ENCODE results near the gene MYL7. TPM values are rescaled to one million over a fixed set of nuclear protein-coding genes. Genes with fewer than 3 reads are reported as not detected.
A peak's percentile ranks its signal among the peaks of the same experiment; 100 is the strongest.
"Not testable (repeated sequence)": the region's sequence is repeated elsewhere in the genome, so short reads cannot be mapped to it uniquely, and the experiment has no call there.

The MYL7 gene
- total and polyA plus RNA-seq, 9 donors = 0.70 to 13.0 (median 6.8) TPM

DNA sequence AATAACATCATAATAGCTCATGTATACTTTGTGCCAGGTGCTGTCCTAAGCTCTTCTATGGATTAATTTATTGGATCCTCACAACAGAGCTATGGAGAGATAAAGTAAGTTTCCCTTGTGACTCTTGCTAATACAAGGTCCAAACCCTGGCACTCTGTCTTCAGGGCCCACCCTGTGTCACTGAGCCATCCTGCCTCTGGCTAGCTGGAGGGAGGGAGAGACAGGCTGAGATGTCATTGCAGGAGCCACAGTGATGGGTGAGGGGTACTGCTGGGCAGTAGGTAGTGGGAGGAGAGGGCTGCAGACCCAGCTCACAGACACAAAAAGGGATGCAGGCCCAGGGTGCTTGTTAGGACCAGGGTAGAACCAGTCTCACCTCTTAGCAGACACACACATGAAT is 31.2 kb upstream of the MYL7 start:
- no peak overlapping the region for H3K27ac ChIP-seq (ENCODE audit: low read length)
- H3K36me3 ChIP-seq (ENCODE audit: control insufficient read depth, insufficient read depth, low read length) = no peaks in the 10 kb centered on the region
- H3K4me3 ChIP-seq (ENCODE audit: low read length) = no peak overlapping the region
- peaks cover 4% of the 10 kb centered on the region for H3K27me3 ChIP-seq (ENCODE audit: control insufficient read depth, insufficient read depth, low read length)
- no peak for DNase-seq
- no peaks in the 10 kb centered on the region for H3K4me1 ChIP-seq (ENCODE audit: control insufficient read depth, insufficient read depth, low read length)
- no peaks in the 10 kb centered on the region for H3K9me3 ChIP-seq (replicated peaks; ENCODE audit: control insufficient read depth, low read depth, low read length)

DNA sequence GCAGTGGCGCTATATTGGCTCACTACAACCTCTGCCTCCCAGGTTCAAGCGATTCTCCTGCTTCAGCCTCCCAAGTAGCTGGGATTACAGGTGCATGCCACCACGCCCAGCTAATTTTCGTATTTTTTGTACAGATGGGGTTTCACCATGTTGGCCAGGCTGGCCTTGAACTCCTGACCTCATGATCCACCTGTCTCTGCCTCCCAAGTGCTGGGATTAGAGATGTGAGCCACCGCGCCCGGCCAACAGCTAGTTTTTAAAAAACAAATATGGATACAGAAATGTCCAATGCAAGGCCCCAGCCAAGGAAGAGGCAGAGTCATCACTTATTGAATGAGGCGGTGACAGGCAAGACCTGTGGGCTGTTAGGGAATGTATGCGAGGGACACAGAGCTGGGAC is 30.8 kb upstream of the MYL7 start:
- not testable (repeated sequence) for H3K4me3 ChIP-seq (ENCODE audit: low read length); DNase-seq; H3K9me3 ChIP-seq (replicated peaks; ENCODE audit: control insufficient read depth, low read depth, low read length); H3K27ac ChIP-seq (ENCODE audit: low read length); H3K4me1 ChIP-seq (ENCODE audit: control insufficient read depth, insufficient read depth, low read length); H3K27me3 ChIP-seq (ENCODE audit: control insufficient read depth, insufficient read depth, low read length); H3K36me3 ChIP-seq (ENCODE audit: control insufficient read depth, insufficient read depth, low read length)
- 88% methylated on average over 3 of the region's 9 CpGs for WGBS (ENCODE audit: insufficient coverage)

DNA sequence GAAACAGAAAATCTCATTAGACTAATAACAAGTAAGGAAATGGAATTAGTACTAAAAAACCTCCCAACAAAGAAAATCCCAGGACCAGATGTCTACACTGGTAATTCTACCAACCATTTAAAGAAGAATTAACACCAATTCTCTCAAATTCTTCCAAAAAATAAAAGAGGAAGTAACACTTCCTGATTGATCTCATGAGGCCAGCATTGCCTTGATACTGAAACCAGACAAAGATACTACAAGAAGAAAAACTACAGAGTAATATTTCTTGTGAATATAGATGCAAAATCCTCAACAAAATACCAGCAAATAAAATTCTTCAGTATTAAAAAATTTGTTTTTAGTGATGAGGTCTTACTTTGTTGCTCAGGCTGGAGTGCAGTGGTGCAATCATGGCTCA is 26.8 kb upstream of the MYL7 start:
- Histone ChIP-seq H3K4me3 (ENCODE audit: low read length) (no peak overlapping the region), H3K36me3 (ENCODE audit: control insufficient read depth, insufficient read depth, low read length) (no peaks in the 10 kb centered on the region), H3K4me1 (ENCODE audit: control insufficient read depth, insufficient read depth, low read length) (peaks cover 5% of the 10 kb centered on the region), H3K27ac (ENCODE audit: low read length) (no peak overlapping the region), H3K9me3 (replicated peaks; ENCODE audit: control insufficient read depth, low read depth, low read length) (no peaks in the 10 kb centered on the region), H3K27me3 (ENCODE audit: control insufficient read depth, insufficient read depth, low read length) (peaks cover 2% of the 10 kb centered on the region)
- no peak for DNase-seq

DNA sequence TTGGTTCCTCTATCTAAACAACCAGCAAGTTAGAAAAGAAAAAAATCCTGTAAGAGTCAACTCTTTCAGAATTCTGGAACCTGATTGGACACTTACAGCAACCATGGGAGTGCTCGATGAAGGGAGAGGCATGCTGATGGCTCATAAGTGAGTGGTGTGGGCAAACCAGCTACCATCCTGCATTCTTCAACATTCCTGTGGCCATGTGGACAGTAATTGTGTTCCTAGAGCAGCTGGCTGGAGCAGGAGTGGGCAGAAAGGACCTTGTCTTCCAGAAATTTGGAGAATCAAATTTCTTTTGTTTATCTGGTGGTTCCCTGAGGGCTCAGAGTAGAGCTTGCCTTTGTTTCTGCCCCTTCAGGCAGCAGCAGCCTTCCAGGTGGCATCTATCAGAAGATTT is 22.5 kb upstream of the MYL7 start:
- no peaks in the 10 kb centered on the region for H3K9me3 ChIP-seq (replicated peaks; ENCODE audit: control insufficient read depth, low read depth, low read length)
- H3K36me3 ChIP-seq (ENCODE audit: control insufficient read depth, insufficient read depth, low read length) = no peaks in the 10 kb centered on the region
- H3K27me3 ChIP-seq (ENCODE audit: control insufficient read depth, insufficient read depth, low read length) = no peaks in the 10 kb centered on the region
- no CpG with 5 or more reads among the region's 1 CpG for WGBS (ENCODE audit: insufficient coverage)
- DNase-seq = no peak
- H3K27ac ChIP-seq (ENCODE audit: low read length) = no peak overlapping the region
- no peak overlapping the region for H3K4me3 ChIP-seq (ENCODE audit: low read length)
- H3K4me1 ChIP-seq (ENCODE audit: control insufficient read depth, insufficient read depth, low read length) = peaks cover 21% of the 10 kb centered on the region

DNA sequence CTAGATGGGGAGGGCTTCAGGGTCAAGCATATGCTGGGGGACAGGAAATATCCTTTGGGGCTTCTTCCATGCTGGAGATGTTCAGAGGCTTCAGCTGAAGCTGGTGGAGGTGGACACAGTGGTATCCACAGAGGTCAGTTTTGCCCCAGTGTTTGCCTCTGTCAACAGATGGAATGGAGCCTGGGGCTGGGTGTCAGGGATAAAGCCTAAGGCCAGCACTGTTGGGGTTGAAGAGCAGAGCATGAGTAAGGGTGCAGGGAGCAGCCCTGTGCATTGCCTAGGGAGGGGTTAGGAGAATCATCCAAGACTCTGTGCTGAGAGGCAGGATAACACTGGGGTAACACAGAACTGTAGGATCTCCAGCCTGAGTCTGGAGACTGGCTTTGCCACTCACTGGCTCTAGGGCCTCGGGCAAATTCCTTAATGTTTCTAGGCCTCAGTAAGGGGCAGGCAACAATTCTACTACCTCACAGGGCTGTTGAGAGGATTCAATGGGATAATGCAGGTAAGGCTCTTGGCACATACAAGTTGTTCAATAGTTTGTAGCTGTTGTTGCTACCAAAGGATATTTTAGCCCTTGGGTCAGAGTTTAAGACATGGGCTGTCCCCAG is 21.8 kb upstream of the MYL7 start:
- Histone ChIP-seq H3K36me3 (ENCODE audit: control insufficient read depth, insufficient read depth, low read length) (no peaks in the 10 kb centered on the region), H3K4me1 (ENCODE audit: control insufficient read depth, insufficient read depth, low read length) (peaks cover 28% of the 10 kb centered on the region), H3K27ac (ENCODE audit: low read length) (no peak overlapping the region), H3K27me3 (ENCODE audit: control insufficient read depth, insufficient read depth, low read length) (no peaks in the 10 kb centered on the region), H3K9me3 (replicated peaks; ENCODE audit: control insufficient read depth, low read depth, low read length) (no peaks in the 10 kb centered on the region), H3K4me3 (ENCODE audit: low read length) (no peak overlapping the region)
- 60% methylated on average over 1 of the region's 1 CpG for WGBS (ENCODE audit: insufficient coverage)
- no peak for DNase-seq

DNA sequence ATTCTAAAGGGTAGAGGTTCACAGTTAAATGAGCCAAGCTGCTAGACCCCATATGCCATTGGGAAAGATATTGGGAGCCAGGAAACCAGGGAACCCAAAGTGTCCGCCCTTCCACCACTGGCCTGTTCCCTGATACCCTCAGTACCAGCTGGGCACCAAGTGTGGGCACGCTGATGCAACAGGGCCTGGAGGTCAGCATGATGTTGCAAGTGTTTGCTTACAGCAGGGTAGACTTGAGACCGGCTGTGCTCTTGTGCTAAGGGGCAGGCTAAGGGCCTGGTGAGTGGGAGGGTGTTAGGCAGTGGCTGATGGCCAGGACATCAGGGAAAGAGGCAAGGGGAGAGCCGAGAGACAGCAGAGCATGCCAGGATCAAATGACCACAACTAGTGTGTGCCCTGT is 21.0 kb upstream of the MYL7 start:
- 66% methylated on average over 4 of the region's 4 CpGs for WGBS (ENCODE audit: insufficient coverage)
- Histone ChIP-seq H3K4me1 (ENCODE audit: control insufficient read depth, insufficient read depth, low read length) (peaks cover 36% of the 10 kb centered on the region), H3K4me3 (ENCODE audit: low read length) (no peak overlapping the region), H3K36me3 (ENCODE audit: control insufficient read depth, insufficient read depth, low read length) (no peaks in the 10 kb centered on the region), H3K27me3 (ENCODE audit: control insufficient read depth, insufficient read depth, low read length) (no peaks in the 10 kb centered on the region), H3K27ac (ENCODE audit: low read length) (no peak overlapping the region), H3K9me3 (replicated peaks; ENCODE audit: control insufficient read depth, low read depth, low read length) (no peaks in the 10 kb centered on the region)
- no peak for DNase-seq

DNA sequence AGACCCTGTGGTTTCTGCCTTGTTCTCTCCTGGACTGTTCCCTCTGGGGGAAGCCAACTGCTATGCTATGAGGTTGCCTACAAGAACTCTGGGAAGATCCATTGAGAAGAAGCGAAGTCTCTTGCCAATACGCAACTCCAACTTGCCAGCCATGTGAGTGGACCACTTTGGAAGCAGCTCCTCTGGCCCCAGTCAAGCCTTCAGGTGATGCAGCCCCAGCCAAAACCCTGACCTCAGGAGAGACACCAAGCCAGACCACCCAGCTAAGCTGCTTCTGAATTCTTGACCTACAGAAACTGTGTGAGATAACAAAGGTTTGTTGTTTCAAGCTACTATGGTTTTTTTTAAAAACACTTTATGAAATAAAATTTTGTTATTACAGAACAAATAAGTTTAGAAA is 20.2 kb upstream of the MYL7 start:
- no peak for DNase-seq
- WGBS (ENCODE audit: insufficient coverage) = 92% methylated on average over 2 of the region's 2 CpGs
- H3K9me3 ChIP-seq (replicated peaks; ENCODE audit: control insufficient read depth, low read depth, low read length) = no peaks in the 10 kb centered on the region
- H3K4me3 ChIP-seq (ENCODE audit: low read length) = no peak overlapping the region
- H3K27me3 ChIP-seq (ENCODE audit: control insufficient read depth, insufficient read depth, low read length) = no peaks in the 10 kb centered on the region
- peaks cover 37% of the 10 kb centered on the region for H3K4me1 ChIP-seq (ENCODE audit: control insufficient read depth, insufficient read depth, low read length)
- no peaks in the 10 kb centered on the region for H3K36me3 ChIP-seq (ENCODE audit: control insufficient read depth, insufficient read depth, low read length)
- H3K27ac ChIP-seq (ENCODE audit: low read length) = no peak overlapping the region

DNA sequence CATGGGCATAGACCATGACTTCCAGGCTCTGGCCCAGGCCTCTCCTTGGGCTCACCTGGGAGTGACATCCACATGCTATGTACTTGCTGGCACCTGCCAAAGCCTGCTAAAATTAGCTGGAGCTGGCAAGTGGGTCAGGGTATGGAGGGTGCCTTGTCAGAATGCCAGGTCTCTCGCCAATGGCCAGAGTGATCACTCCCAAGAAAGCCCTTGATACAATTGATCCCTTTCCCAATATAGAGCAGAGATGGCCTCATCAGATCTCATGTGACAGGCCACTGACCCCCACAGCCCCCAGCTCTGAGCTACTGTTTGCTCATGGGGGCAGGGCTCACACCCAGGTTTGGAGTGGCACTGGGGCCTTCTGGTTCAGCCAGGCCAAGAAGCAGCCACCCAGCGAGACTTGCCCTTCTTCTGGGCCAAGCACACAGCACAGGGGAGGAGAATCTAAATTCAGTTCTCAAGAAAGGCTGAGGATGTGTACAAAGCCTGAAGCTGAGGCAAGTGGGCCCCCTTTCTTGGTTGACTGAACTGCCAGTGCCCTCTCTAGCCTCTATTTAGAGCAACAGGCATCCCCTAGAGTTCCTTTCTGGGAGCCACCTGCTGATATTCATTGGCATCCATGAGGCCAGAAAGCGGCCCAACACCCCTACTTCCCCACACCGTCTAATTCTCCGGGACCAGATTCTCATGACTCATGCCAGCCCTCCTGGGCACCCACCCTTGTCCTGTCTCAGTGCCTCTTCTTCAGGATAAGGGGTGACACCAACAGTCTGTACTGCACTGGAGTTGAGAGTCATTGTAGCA is 18.9 kb upstream of the MYL7 start:
- peaks cover 37% of the 10 kb centered on the region for H3K4me1 ChIP-seq (ENCODE audit: control insufficient read depth, insufficient read depth, low read length)
- no peak for DNase-seq
- peak overlapping the region; percentile 15 for H3K27ac ChIP-seq (ENCODE audit: low read length)
- no peaks in the 10 kb centered on the region for H3K9me3 ChIP-seq (replicated peaks; ENCODE audit: control insufficient read depth, low read depth, low read length)
- no peak overlapping the region for H3K4me3 ChIP-seq (ENCODE audit: low read length)
- 80% methylated on average over 3 of the region's 5 CpGs for WGBS (ENCODE audit: insufficient coverage)
- H3K27me3 ChIP-seq (ENCODE audit: control insufficient read depth, insufficient read depth, low read length) = no peaks in the 10 kb centered on the region
- H3K36me3 ChIP-seq (ENCODE audit: control insufficient read depth, insufficient read depth, low read length) = no peaks in the 10 kb centered on the region

DNA sequence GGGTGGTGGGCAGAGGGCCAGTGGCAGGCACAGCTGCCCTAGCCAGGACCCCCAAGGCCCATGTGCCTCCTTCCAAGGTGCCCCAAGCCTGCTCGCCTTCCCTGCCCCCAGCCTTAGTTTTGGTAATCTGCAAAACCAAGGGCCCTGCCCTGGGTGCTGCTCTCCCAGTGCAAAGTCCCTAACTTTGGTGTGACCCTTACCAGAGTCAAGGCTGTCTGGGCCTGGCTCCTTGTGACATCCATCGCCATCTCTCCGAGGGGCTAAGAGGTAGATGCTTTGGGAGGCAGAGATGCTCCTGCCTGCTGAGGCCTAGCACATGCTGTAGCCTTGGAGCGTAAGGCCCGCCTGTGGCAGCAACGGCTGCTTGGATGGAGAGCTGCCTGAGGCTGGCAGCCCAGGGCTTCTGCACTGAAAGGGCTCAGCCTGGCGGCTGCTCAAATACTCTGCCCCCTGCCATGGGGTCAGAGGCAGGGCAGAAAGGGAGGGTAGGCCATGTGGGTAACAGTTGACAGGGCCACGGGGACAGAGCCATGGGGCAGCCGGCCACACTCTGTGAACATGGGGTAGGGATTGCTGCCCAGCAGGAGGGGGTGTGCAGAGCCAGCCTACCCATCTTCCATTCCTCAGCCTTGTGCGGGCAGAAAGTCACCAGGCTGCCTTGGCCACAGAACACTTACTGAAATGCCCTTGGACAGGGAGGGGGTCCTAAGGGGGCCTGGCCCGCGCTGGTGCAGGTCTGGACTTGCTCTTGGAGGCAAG is 17.9 kb upstream of the MYL7 start:
- Histone ChIP-seq H3K4me3 (ENCODE audit: low read length) (no peak overlapping the region), H3K27me3 (ENCODE audit: control insufficient read depth, insufficient read depth, low read length) (no peaks in the 10 kb centered on the region), H3K4me1 (ENCODE audit: control insufficient read depth, insufficient read depth, low read length) (peaks cover 37% of the 10 kb centered on the region), H3K36me3 (ENCODE audit: control insufficient read depth, insufficient read depth, low read length) (no peaks in the 10 kb centered on the region), H3K9me3 (replicated peaks; ENCODE audit: control insufficient read depth, low read depth, low read length) (no peaks in the 10 kb centered on the region), H3K27ac (ENCODE audit: low read length) (no peak overlapping the region)
- DNase-seq = no peak
- WGBS (ENCODE audit: insufficient coverage) = 88% methylated on average over 8 of the region's 12 CpGs

DNA sequence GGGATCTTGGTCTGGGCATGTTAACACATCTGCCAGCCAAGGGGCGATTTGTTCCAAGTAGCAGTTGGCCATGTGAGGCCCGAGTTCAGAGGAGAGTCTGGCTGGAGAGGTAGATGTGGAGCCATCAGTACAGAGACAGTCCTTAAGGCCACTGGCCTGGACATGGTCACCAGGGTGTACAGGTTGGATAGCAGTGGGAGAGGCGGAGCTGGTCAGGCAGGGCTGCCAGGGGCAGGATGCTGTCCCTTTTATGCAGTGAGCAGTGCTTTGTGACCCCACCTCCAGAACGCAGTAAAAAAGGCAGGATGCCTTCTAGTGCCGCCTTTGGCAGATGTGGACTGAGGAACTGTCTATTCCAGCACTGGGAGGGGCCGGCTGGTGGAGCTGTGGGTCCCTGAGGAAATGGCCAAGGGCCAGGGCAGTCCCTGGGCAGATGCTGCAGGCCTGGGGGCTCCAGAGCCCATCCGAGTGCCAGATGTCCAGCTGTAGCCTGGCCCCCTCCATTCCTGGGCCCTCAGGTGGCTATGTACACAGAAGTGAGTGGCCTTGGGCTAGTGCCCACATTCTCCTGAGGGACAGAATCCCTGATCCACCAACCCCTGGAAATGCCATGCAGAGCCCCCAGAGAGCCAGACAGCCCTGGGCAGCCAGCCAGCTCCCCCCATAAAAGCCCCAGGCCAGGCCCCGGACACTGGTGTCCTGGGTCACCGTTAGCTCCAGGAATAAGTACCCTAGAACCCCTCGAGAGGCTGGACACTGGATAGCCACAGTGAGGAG is 17.2 kb upstream of the MYL7 start:
- Histone ChIP-seq H3K4me3 (ENCODE audit: low read length) (no peak overlapping the region), H3K9me3 (replicated peaks; ENCODE audit: control insufficient read depth, low read depth, low read length) (no peaks in the 10 kb centered on the region), H3K27ac (ENCODE audit: low read length) (no peak overlapping the region), H3K27me3 (ENCODE audit: control insufficient read depth, insufficient read depth, low read length) (no peaks in the 10 kb centered on the region), H3K4me1 (ENCODE audit: control insufficient read depth, insufficient read depth, low read length) (peaks cover 32% of the 10 kb centered on the region), H3K36me3 (ENCODE audit: control insufficient read depth, insufficient read depth, low read length) (no peaks in the 10 kb centered on the region)
- WGBS (ENCODE audit: insufficient coverage) = 59% methylated on average over 7 of the region's 10 CpGs
- DNase-seq = no peak

Data from muscle of leg (tissue), 11 donors.